Measurements from ENCODE around the gene GBA2.
A peak's percentile ranks its signal among the peaks of the same experiment; 100 is the strongest.

Gene GBA2

DNA sequence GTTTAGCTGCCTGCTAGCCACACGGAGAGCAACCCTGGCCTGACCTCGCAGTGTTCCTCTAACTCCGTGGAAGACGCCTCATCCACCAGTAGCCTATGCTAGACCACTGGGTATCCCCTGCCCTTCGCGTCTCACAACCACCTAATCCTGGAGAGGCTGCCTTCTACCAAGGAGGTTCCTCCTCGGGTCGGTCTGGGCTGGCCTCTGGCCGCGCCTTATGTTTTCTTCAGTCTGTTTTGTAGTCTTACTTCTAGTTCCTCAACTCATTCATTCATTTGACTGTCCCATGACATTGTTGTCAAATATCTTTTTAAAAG, 57.7 kb downstream of the GBA2 start:
- DNase-seq (ENCODE audit: low spot score), result no peak
- H3K27ac ChIP-seq, result peak overlapping the region; percentile 93
- POLR2A ChIA-PET (ENCODE audit: low non-redundant PET), result no interaction called here
- CTCF ChIA-PET, result interaction anchor here (0.5 to 2.0 kb wide), 5 partner anchors 32 to 68 kb away, joined by 4 to 8 read pairs (median 4); partner anchors contain the start of genes CCDC107 and RMRP
- TF ChIP-seq, protein P1, sequence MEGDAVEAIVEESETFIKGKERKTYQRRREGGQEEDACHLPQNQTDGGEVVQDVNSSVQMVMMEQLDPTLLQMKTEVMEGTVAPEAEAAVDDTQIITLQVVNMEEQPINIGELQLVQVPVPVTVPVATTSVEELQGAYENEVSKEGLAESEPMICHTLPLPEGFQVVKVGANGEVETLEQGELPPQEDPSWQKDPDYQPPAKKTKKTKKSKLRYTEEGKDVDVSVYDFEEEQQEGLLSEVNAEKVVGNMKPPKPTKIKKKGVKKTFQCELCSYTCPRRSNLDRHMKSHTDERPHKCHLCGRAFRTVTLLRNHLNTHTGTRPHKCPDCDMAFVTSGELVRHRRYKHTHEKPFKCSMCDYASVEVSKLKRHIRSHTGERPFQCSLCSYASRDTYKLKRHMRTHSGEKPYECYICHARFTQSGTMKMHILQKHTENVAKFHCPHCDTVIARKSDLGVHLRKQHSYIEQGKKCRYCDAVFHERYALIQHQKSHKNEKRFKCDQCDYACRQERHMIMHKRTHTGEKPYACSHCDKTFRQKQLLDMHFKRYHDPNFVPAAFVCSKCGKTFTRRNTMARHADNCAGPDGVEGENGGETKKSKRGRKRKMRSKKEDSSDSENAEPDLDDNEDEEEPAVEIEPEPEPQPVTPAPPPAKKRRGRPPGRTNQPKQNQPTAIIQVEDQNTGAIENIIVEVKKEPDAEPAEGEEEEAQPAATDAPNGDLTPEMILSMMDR (conservative IDR thresholded peaks at IDR 0.05; ENCODE audit: low read depth), result no peak

DNA sequence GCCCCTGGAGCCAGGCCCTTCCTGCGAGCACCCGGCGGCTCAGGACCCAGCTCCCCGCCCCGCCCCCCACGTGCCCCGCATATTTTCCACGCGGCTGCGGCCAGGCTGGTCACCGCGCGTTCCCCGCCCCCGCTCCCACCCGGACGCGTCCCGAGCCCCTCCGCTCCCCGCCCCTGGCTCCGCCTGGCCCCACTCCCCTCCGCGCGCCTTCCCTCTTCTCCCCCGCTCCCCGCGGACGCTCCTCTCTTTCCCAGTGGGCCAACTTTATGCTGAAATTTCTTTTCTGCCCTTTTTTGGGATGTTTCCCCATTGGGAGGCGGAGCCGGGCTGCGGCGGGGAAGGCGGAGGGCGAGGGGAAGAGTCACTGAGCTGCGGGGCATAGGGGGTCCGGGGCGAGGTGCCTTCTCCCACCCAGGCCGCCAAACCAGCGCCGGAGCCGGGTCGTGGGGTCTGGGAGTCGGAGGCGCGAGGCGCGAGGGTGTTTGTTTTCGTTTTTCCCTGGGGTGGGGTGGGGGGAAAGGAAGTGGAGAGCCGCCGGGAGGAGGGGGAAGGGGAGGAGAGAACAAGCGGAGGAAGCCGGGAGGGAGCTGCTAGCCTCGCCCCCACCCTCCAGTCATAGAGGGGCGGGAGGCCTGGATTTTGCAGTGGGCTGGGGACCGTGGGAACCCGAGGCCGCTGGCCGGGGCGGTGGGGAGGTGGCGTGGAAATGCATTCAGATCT, 58.3 kb downstream of the GBA2 start:
- ChIA-PET CTCF (interaction anchor here (0.6 to 2.0 kb wide), 4 partner anchors 32 to 45 kb away, joined by 3 to 8 read pairs (median 4); partner anchors contain the start of genes CCDC107 and RMRP), POLR2A (ENCODE audit: low non-redundant PET) (interaction anchor here (0.5 to 1.0 kb wide), 2 partner anchors 30 to 844 kb away, joined by 3 to 4 read pairs; no protein-coding TSS in a partner anchor)
- DNase-seq (ENCODE audit: low spot score), result peak; percentile 63
- TF ChIP-seq, protein P1 (conservative IDR thresholded peaks at IDR 0.05; ENCODE audit: low read depth), result no peak
- H3K27ac ChIP-seq, result peak overlapping the region; percentile 93

DNA sequence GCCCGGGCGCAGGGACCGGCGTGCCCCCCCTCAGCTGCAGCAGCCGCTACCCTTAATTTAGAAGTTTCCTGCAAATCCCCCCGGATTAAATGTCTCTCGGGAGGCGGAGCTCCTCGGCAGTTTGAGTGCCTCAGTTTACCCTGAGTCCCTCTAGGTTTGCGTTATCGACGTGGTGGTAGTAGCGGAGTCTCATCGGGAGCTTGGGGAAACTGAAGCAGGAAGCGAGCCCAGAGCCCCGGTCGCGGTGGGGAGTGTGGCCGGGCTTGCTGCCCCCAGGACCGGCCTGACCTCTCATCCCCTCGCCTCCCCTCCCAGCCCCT, 58.8 kb downstream of the GBA2 start:
- DNase-seq (ENCODE audit: low spot score), result no peak
- TF ChIP-seq, protein P1 (conservative IDR thresholded peaks at IDR 0.05; ENCODE audit: low read depth), result no peak
- ChIA-PET CTCF (interaction anchor here (0.6 to 2.0 kb wide), 3 partner anchors 31 to 44 kb away, joined by 3 to 8 read pairs (median 4); partner anchors contain the start of genes CCDC107 and RMRP), POLR2A (ENCODE audit: low non-redundant PET) (interaction anchor here (0.5 to 1.0 kb wide), 2 partner anchors 29 to 844 kb away, joined by 3 to 4 read pairs; no protein-coding TSS in a partner anchor)
- H3K27ac ChIP-seq, result peak overlapping the region; percentile 93

DNA sequence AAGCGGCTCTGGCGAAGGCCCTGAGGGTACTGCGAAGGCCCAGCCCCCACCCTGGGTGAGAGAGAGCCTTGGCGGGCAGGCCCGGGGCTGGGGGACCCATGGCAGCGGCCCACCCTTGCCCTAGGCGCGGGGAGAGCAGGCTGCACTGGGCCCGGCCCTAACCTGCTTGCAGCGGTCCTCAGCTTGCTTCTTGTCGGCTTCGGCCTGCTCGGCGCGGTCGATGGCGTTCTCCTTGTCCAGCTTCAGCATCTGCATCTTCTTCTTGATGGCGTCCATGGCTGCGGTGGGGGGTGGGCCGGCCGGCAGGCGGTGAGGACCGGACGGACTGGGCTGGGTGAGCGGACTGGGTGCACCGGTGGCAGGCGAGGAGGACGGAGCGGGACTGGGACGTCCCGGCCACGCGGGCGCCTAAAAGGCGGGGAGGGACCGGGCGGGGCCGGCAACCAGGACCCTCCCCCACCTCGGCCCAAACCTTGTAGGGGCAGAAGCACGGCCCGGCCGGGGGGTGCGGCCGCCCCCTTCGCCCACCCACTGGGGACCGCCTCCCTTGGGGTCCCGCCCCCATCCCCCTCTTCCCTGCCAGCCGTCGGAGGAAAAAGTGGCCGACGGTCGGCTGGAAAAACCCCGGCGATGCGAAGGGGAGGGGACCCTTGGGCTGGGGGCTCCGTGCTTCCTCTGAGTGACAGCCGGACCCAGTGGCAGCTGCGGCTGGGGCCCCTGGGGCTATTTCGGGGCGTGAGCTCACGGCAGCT, 59.3 kb downstream of the GBA2 start, which contains the start of gene TPM2:
Gene TPM2, minus strand, starts transcription at position 384 of the 752 bp plus-strand sequence. Its CDS starts 108 bp downstream, at position 276.
- CTCF ChIA-PET, result interaction anchor here (0.6 to 2.0 kb wide), 4 partner anchors 31 to 101 kb away, joined by 3 to 8 read pairs (median 4); partner anchors contain the start of genes CCDC107 and RMRP
- H3K27ac ChIP-seq, result peak within 1 kb of the TSS; percentile 93
- peak; percentile 65 for DNase-seq (ENCODE audit: low spot score)
- TF ChIP-seq, protein P1 (conservative IDR thresholded peaks at IDR 0.05; ENCODE audit: low read depth), result no peak
- POLR2A ChIA-PET (ENCODE audit: low non-redundant PET), result interaction anchor here (1.0 to 2.1 kb wide), 3 partner anchors 10 to 29 kb away, joined by 3 to 6 read pairs (median 3); partner anchors contain the start of gene ARHGEF39

DNA sequence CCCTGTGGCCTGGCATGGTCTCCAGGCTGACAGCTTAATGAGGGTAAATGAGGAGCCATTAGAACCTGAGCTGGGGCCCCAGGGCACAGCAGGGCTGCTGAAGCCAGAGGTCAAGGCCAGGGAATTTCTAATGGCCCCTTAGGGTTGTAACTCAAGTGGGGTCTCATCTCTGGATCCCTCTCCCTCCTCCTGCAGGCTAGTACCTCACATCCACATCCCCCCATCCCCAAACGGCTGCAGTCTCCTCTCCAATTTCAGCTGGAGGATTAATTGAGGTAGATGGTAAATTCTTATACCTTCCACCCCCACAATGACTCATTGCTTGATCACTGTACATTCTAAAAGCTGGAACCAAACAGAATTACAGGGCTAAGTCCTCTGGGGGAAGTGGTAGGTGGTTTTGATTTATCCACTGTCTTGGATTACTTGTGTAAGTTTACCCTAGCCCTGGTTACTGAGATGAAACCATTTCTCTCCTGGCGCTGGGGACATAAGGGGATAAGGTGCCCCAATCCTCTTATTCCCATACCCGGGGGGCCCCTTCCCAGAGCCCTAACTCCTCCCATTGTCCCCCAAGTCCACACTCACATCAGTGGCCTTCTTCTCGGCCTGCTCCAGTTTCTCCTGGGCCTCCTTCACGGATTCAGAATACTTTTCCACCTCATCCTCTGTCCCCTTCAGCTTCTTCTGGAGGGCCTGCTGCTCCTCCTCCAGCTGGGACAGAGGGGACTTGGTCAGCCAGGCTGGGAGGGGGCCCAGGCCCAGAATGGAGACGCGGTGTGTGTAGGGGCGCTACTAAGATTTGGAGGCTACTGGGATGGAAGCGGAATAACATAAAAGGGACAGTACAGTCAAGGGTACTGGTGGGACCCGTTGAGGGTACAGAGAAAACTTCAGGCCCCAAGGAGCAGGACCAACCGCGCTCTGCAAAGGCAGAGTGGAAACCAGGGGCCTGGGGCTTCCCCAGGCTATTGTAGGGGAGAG, 60.2 kb downstream of the GBA2 start:
- ChIA-PET CTCF (interaction anchor here (0.6 to 1.8 kb wide), 4 partner anchors 8 to 102 kb away, joined by 3 to 6 read pairs (median 4); no protein-coding TSS in a partner anchor), POLR2A (ENCODE audit: low non-redundant PET) (interaction anchor here (0.6 to 2.1 kb wide), 3 partner anchors 9 to 28 kb away, joined by 3 to 6 read pairs (median 3); partner anchors contain the start of gene ARHGEF39)
- DNase-seq (ENCODE audit: low spot score), result peak; percentile 91
- H3K27ac ChIP-seq, result peak overlapping the region; percentile 93
- TF ChIP-seq, protein P1 (conservative IDR thresholded peaks at IDR 0.05; ENCODE audit: low read depth), result no peak

Data from RWPE1 (cell line).